ENCODE results near the gene SYNRG. TPM values are rescaled to one million over a fixed set of nuclear protein-coding genes. Genes with fewer than 3 reads are reported as not detected.

Gene SYNRG
- total RNA-seq, 3 donors from 2014 or later (not counting 1 experiment from before 2014, with no cell fraction given), result 82.1 to 137 (median 88.2) TPM

DNA sequence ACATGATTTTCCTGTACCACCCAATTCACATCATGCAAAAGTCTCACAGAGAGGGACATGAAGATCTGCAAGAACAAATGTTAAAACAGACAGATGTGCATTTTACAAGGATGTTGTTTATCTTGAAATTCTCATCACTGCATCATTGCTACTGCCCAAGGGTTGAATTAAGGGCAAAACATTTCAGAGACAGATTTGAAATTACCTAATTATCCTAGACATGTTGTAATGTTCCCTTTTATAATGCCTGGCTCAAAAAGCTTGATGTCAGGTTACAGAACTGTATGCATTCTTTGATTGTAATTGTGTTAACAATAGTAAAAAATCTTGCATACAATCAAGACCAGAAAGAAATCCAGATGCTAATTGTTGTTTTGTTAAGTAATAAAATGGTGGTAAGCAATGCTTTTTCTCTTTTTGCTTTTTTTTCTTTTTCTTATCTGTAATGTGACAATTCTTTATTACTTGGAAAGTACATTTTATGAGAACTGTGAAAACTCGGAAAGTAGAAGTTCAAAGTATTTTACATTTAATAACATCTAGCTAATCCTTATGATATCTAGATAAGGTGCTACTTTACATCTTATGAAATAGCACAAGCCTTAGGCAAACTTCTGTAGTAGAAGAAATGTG lies 123.2 kb downstream of the SYNRG start:
- H3K4me1 ChIP-seq (ENCODE audit: control insufficient read depth, insufficient read depth, low read length), result peaks cover 19% of the 10 kb centered on the region
- Mint-ChIP-seq H3K9me3 (no peaks in the 10 kb centered on the region), H3K27me3 (ENCODE audit: low read depth in 2 of 2) (peaks cover 0 to 3% of the 10 kb centered on the region in 2 donors), H3K4me3 (no peak overlapping the region), H3K27ac (no peak overlapping the region), H3K36me3 (no peaks in the 10 kb centered on the region), H3K4me1 (peaks cover 10 to 27% of the 10 kb centered on the region in 2 donors)
- no peaks in the 10 kb centered on the region for H3K9me3 ChIP-seq (ENCODE audit: control insufficient read depth, insufficient read depth, low read length)
- ATAC-seq, result no peak
- WGBS (ENCODE audit: insufficient coverage), result no CpG with 5 or more reads among the region's 1 CpG
- no peaks in the 10 kb centered on the region for H3K36me3 ChIP-seq (ENCODE audit: control insufficient read depth, insufficient read depth, low read length)
- intact Hi-C loops (cut with micrococcal nuclease), result no loop called here
- DNase-seq, result no peak
- no peak overlapping the region for H3K4me3 ChIP-seq (ENCODE audit: low read length)
- TF ChIP-seq, protein P1, sequence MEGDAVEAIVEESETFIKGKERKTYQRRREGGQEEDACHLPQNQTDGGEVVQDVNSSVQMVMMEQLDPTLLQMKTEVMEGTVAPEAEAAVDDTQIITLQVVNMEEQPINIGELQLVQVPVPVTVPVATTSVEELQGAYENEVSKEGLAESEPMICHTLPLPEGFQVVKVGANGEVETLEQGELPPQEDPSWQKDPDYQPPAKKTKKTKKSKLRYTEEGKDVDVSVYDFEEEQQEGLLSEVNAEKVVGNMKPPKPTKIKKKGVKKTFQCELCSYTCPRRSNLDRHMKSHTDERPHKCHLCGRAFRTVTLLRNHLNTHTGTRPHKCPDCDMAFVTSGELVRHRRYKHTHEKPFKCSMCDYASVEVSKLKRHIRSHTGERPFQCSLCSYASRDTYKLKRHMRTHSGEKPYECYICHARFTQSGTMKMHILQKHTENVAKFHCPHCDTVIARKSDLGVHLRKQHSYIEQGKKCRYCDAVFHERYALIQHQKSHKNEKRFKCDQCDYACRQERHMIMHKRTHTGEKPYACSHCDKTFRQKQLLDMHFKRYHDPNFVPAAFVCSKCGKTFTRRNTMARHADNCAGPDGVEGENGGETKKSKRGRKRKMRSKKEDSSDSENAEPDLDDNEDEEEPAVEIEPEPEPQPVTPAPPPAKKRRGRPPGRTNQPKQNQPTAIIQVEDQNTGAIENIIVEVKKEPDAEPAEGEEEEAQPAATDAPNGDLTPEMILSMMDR (IDR thresholded peaks at IDR 0.05), result no peak
- no peaks in the 10 kb centered on the region for H3K27me3 ChIP-seq (ENCODE audit: control insufficient read depth, insufficient read depth, low read length)
- H3K27ac ChIP-seq (ENCODE audit: low read length), result no peak overlapping the region

DNA sequence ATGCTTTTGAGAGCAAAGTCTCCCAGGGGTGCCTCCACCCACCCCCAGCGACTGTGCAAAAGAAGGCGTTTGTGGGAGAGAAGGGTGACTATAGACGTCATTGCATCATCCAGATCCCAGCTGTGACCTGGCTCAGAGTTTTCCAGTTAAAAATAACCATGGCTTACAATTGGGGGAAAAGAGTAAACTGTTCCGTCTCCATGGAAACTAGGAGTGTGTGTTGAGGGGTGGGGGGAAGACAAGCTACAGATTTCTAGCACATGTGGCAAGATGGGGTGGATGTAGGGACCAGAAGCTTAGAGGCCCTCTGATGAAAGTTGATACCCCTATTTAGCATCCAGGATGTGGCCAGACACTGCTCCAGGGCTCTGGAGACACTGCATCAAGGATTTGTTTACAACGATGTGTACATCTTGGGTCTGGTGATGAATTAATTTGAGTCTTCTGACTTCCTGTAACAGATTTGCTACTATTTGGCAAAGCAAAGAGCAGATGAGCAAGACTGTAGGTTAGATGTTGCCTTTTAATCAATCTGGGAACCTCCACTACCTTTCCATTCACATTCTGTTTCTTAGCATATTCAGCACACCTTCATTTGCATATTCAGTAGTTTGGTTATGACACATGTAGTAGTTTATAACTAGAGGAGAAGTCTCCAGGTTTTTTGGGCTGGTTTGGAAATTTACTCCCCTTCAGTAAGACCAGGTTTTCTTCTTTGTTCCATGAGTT lies 125.7 kb downstream of the SYNRG start:
- peaks cover 5% of the 10 kb centered on the region for H3K36me3 ChIP-seq (ENCODE audit: control insufficient read depth, insufficient read depth, low read length)
- 79% methylated on average over 5 of the region's 5 CpGs for WGBS (ENCODE audit: insufficient coverage)
- no peak for DNase-seq
- no peaks in the 10 kb centered on the region for H3K36me3 Mint-ChIP-seq
- peaks cover 0 to 3% of the 10 kb centered on the region in 2 donors for H3K27me3 Mint-ChIP-seq (ENCODE audit: low read depth in 2 of 2)
- H3K4me3 ChIP-seq (ENCODE audit: low read length), result no peak overlapping the region
- H3K4me1 Mint-ChIP-seq, result peaks cover 0 to 7% of the 10 kb centered on the region in 2 donors
- H3K27ac ChIP-seq (ENCODE audit: low read length), result no peak overlapping the region
- ATAC-seq, result no peak
- no peaks in the 10 kb centered on the region for H3K27me3 ChIP-seq (ENCODE audit: control insufficient read depth, insufficient read depth, low read length)
- H3K4me3 Mint-ChIP-seq, result no peak overlapping the region
- intact Hi-C loops (cut with micrococcal nuclease), result no loop called here
- H3K27ac Mint-ChIP-seq, result no peak overlapping the region
- H3K4me1 ChIP-seq (ENCODE audit: control insufficient read depth, insufficient read depth, low read length), result peaks cover under 1% of the 10 kb centered on the region
- H3K9me3 Mint-ChIP-seq, result no peaks in the 10 kb centered on the region
- TF ChIP-seq, protein P1 (IDR thresholded peaks at IDR 0.05), result no peak
- H3K9me3 ChIP-seq (ENCODE audit: control insufficient read depth, insufficient read depth, low read length), result no peaks in the 10 kb centered on the region

DNA sequence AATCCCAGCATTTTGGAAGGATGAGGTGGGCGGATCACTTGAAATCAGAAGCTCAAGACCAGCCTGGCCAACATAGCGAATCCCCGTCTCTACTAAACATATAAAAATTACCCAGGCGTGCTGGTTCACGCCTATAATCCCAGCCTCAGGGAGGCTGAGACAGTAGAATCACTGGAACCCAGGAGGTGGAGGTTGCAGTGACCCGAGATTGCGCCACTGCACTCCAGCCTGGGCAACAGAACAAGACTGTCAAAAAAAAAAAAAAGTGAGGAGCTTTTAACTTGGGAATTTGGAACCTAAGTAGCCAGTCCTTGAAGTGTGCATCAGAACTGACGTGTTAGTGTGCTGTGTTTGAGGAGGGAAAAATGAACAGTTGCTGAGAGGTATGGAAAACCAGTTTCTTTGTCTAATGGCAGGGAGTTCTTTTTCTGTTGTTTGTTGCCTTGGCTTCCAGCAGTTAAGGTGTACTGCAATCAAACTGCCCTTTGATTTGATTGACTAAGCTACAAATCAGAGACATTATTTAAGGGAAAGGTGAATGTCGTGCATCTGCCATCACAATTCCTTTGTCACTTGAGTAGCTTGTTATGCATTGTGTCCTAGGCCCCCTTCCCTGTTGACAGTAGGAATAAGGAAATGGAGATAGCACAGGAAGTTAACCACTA lies 128.1 kb downstream of the SYNRG start:
- DNase-seq (no peak), ATAC-seq (no peak)
- no peaks in the 10 kb centered on the region for H3K27me3 Mint-ChIP-seq (ENCODE audit: low read depth in 2 of 2)
- H3K36me3 ChIP-seq (ENCODE audit: control insufficient read depth, insufficient read depth, low read length), result peaks cover 18% of the 10 kb centered on the region
- no peaks in the 10 kb centered on the region for H3K9me3 Mint-ChIP-seq
- TF ChIP-seq, protein P1 (IDR thresholded peaks at IDR 0.05), result no peak
- H3K27ac Mint-ChIP-seq, result no peak overlapping the region
- WGBS (ENCODE audit: insufficient coverage), result 97% methylated on average over 7 of the region's 9 CpGs
- H3K27me3 ChIP-seq (ENCODE audit: control insufficient read depth, insufficient read depth, low read length), result no peaks in the 10 kb centered on the region
- no peak overlapping the region for H3K4me3 ChIP-seq (ENCODE audit: low read length)
- H3K4me3 Mint-ChIP-seq, result no peak overlapping the region
- H3K4me1 Mint-ChIP-seq, result no peaks in the 10 kb centered on the region
- intact Hi-C loops (cut with micrococcal nuclease), result no loop called here
- no peaks in the 10 kb centered on the region for H3K36me3 Mint-ChIP-seq
- no peak overlapping the region for H3K27ac ChIP-seq (ENCODE audit: low read length)
- H3K4me1 ChIP-seq (ENCODE audit: control insufficient read depth, insufficient read depth, low read length), result no peaks in the 10 kb centered on the region
- H3K9me3 ChIP-seq (ENCODE audit: control insufficient read depth, insufficient read depth, low read length), result no peaks in the 10 kb centered on the region
